HCT116 (cell line): ENCODE measurements around the gene C10orf88. TPM values are rescaled to one million over a fixed set of nuclear protein-coding genes. Genes with fewer than 3 reads are reported as not detected.
A peak's percentile ranks its signal among the peaks of the same experiment; 100 is the strongest.

ENCODE experiments used
- ATAC-seq: fragments of 200-7000 bp; cut with Tn5 transposase; 2 replicates; pipeline ENCODE4 v1.9.1; 2020; ENCODE audit warnings: mild to moderate bottlenecking, moderate library complexity
- BruUV-seq: library from RNA; stranded (reverse); fragments of 400-500 nt; replicated peaks from 2 replicates; lab custom pipeline; 2021; lab: Mats Ljungman, UMichigan
- CTCF ChIA-PET: fragments of 300-600 bp; sonication (Branson Sonifier 250); formaldehyde crosslinking; loops from one replicate; lab custom pipeline; 2021; ENCODE audit warnings: antibody characterized with exemption; lab: Charles Lee
- POLR2A ChIA-PET: fragments of 300-600, 350-600 bp; sonication (Branson Sonifier 250); formaldehyde crosslinking; loops from one replicate; lab custom pipeline; 2021; ENCODE audit warnings: antibody characterized with exemption; lab: Charles Lee
- RAD21 ChIA-PET, 2 experiments: fragments of 300-600 bp; sonication (Branson Sonifier 250); formaldehyde crosslinking; loops; one replicate each; lab custom pipeline; 2023; ENCODE audit warnings: low total read pairs in 2 of 2; ENCODE audit not compliant: uncharacterized antibody in 2 of 2, unreplicated experiment in 2 of 2, low non-redundant PET in 1 of 2; lab: Charles Lee
- DNase-seq: peaks from one replicate; pipeline ENCODE4 v3.0.0-alpha.2; 2010; ENCODE audit warnings: low read depth, low spot score
- H2AFZ ChIP-seq: fragments of 200-600 bp; shearing (Covaris generic), sonication (generic); 2 replicates; pipeline ENCODE4 v1.6.1; 2017; ENCODE audit warnings: low read depth, mixed run types, mixed read lengths, antibody characterized with exemption, low read length; ENCODE audit not compliant: poor library complexity, severe bottlenecking
- H3K27ac ChIP-seq: 2 replicates; pipeline ENCODE4 v1.5.1; 2012; ENCODE audit warnings: low read depth, low read length
- H3K27me3 ChIP-seq: fragments of 200-600 bp; sonication (generic); 2 replicates; pipeline ENCODE4 v1.6.1; 2016; ENCODE audit warnings: mixed run types, low read length, mixed read lengths; ENCODE audit not compliant: insufficient read depth
- H3K36me3 ChIP-seq, 2 experiments: fragments of 200-500 bp in 1 of 2; fragments of 200-600 bp in 1 of 2; sonication (Bioruptor generic) in 1 of 2; sonication (generic) in 1 of 2; 2 replicates each; pipeline versions ENCODE4 v1.5.1 to v1.6.1; 2014 to 2016; ENCODE audit warnings: low read length in 2 of 2, inconsistent platforms in 1 of 2, mixed read lengths in 1 of 2, mixed run types in 1 of 2; ENCODE audit not compliant: insufficient read depth in 2 of 2, control insufficient read depth in 1 of 2
- H3K4me1 ChIP-seq, 2 experiments: fragments of 200-600 bp in 1 of 2; sonication (generic) in 1 of 2; 2 replicates each; pipeline versions ENCODE4 v1.5.1 to v1.6.1; 2012 to 2017; ENCODE audit warnings: low read length in 2 of 2, inconsistent platforms in 1 of 2, mild to moderate bottlenecking in 1 of 2, mixed read lengths in 1 of 2, mixed run types in 1 of 2, moderate library complexity in 1 of 2; ENCODE audit not compliant: insufficient read depth in 2 of 2, control insufficient read depth in 1 of 2
- H3K4me2 ChIP-seq: fragments of 200-600 bp; sonication (generic); 2 replicates; pipeline ENCODE4 v1.6.1; 2017; ENCODE audit warnings: mixed run types, low read length, mixed read lengths
- H3K4me3 ChIP-seq, 2 experiments: fragments of 200-600 bp in 1 of 2; sonication (generic) in 1 of 2; replicated peaks in 1 of 2; 2 replicates each; pipeline ENCODE4 v1.5.1; 2011 to 2016; ENCODE audit warnings: low read length in 2 of 2, control low read depth in 1 of 2, low read depth in 1 of 2, mild to moderate bottlenecking in 1 of 2, mixed read lengths in 1 of 2, mixed run types in 1 of 2
- H3K79me2 ChIP-seq: fragments of 200-600 bp; sonication (generic); 2 replicates; pipeline ENCODE4 v1.6.1; 2017; ENCODE audit warnings: mild to moderate bottlenecking, mixed run types, low read length, moderate library complexity, mixed read lengths; ENCODE audit not compliant: insufficient read depth
- H3K9ac ChIP-seq: fragments of 200-600 bp; sonication (generic); 2 replicates; pipeline ENCODE4 v1.6.1; 2016; ENCODE audit warnings: low read length, mixed read lengths
- H3K9me2 ChIP-seq: fragments of 200-600 bp; sonication (generic), shearing (Covaris generic); 2 replicates; pipeline ENCODE4 v1.6.1; 2017; ENCODE audit warnings: mixed run types, mild to moderate bottlenecking, moderate library complexity; ENCODE audit not compliant: insufficient read depth
- H3K9me3 ChIP-seq, 2 experiments: fragments of 200-500 bp in 1 of 2; fragments of 200-600 bp in 1 of 2; sonication (Bioruptor generic) in 1 of 2; sonication (generic) in 1 of 2; 2 replicates each; pipeline ENCODE4 v1.6.1; 2014 to 2017; ENCODE audit warnings: low read length in 2 of 2, mixed read lengths in 2 of 2, inconsistent platforms in 1 of 2, low read depth in 1 of 2, mild to moderate bottlenecking in 1 of 2, mixed run types in 1 of 2, moderate library complexity in 1 of 2; ENCODE audit not compliant: control insufficient read depth in 1 of 2, insufficient read depth in 1 of 2
- H4K20me1 ChIP-seq: fragments of 200-600 bp; sonication (generic), shearing (Covaris generic); 2 replicates; pipeline ENCODE4 v1.6.1; 2017; ENCODE audit warnings: mixed run types, mild to moderate bottlenecking, moderate library complexity; ENCODE audit not compliant: insufficient read depth
- ATF3 ChIP-seq: IDR thresholded peaks from 2 replicates; pipeline ENCODE4 v1.6.1; 2012
- CTCF ChIP-seq, 3 experiments: fragments of 200-600 bp in 1 of 3; sonication (generic) in 1 of 3; IDR thresholded peaks in 2 of 3; conservative IDR thresholded peaks in 1 of 3; 2 replicates each; pipeline ENCODE4 v1.5.1; 2012 to 2017; ENCODE audit warnings: low read depth in 2 of 3, low read length in 2 of 3, antibody characterized with exemption in 1 of 3, borderline replicate concordance in 1 of 3, control low read depth in 1 of 3, mild to moderate bottlenecking in 1 of 3, mixed read lengths in 1 of 3, mixed run types in 1 of 3, moderate library complexity in 1 of 3; ENCODE audit not compliant: insufficient read depth in 1 of 3
- EZH2 ChIP-seq: fragments of 200-600 bp; sonication (generic); IDR thresholded peaks from 2 replicates; pipeline ENCODE4 v1.6.1; 2017; ENCODE audit warnings: antibody characterized with exemption, mixed run types
- EZH2phosphoT487 ChIP-seq: fragments of 200-600 bp; IDR thresholded peaks from 2 replicates; pipeline ENCODE4 v1.6.1; 2018; ENCODE audit warnings: antibody characterized with exemption, borderline replicate concordance
- POLR2A ChIP-seq: IDR thresholded peaks from 2 replicates; pipeline ENCODE4 v1.7.0; 2011; ENCODE audit warnings: borderline replicate concordance; ENCODE audit not compliant: insufficient read depth, insufficient read length; ENCODE audit errors: extremely low read depth
- RAD21 ChIP-seq: IDR thresholded peaks from 2 replicates; pipeline ENCODE4 v1.6.1; 2012; ENCODE audit warnings: low read depth, mild to moderate bottlenecking
- TCF7L2 ChIP-seq: IDR thresholded peaks from 2 replicates; pipeline ENCODE4 v1.7.0; 2011; ENCODE audit warnings: borderline replicate concordance, inconsistent platforms; ENCODE audit not compliant: insufficient read depth, insufficient read length; ENCODE audit errors: extremely low read depth
- YY1 ChIP-seq: IDR thresholded peaks from 2 replicates; pipeline ENCODE4 v1.6.1; 2011; ENCODE audit warnings: low read length, low read depth, moderate library complexity, mild to moderate bottlenecking; ENCODE audit not compliant: insufficient replicate concordance; ENCODE audit errors: extremely low read depth
- intact Hi-C: fragments of 100-400 bp; cut with micrococcal nuclease; formaldehyde crosslinking; loops from 2 replicates; pipeline ENCODE4 v1.10.0; 2022
- total RNA-seq: library from RNA; stranded (reverse); gene quantifications from one replicate; pipeline ENCODE4 v1.2.1, GENCODE V29; 2021; ENCODE audit not compliant: unreplicated experiment

The C10orf88 gene
- total RNA-seq, 1 experiment from 2014 or later = 16.2 TPM

- intact Hi-C loops = no loop called here
- peak; percentile 25; the same call in 1 of the 2 replicates for ATAC-seq
- ChIA-PET CTCF (interaction anchor here (1.1 to 2.0 kb wide), 6 partner anchors 10 to 592 kb away, joined by 3 to 12 read pairs (median 6); partner anchors contain the start of gene C10orf88), RAD21 (no interaction called here), POLR2A (interaction anchor here (1.0 kb wide), 2 partner anchors 11 to 19 kb away, joined by 3 to 4 read pairs; no protein-coding TSS in a partner anchor)
- Histone ChIP-seq H3K27ac (no peak overlapping the region), H3K4me3 (peak overlapping the region; percentile 29 to 31; a peak in 3 of 4 replicates), H3K9ac (no peak overlapping the region; the same call in 1 of the 2 replicates), H3K9me2 (no peaks in the 10 kb centered on the region), H3K4me2 (peak overlapping the region; percentile 84), H3K79me2 (no peaks in the 10 kb centered on the region), H3K36me3 (no peaks in the 10 kb centered on the region), H3K4me1 (peaks cover 8 to 16% of the 10 kb centered on the region in 2 experiments; a peak in 3 of 4 replicates), H2AFZ (peak overlapping the region; percentile 88), H4K20me1 (no peaks in the 10 kb centered on the region), H3K9me3 (no peaks in the 10 kb centered on the region), H3K27me3 (no peaks in the 10 kb centered on the region)
- TSS peak; percentile 75 for BruUV-seq
- peak; percentile 34 for DNase-seq
- TF ChIP-seq YY1 (no peak), POLR2A (no peak), TCF7L2 (no peak), EZH2 (no peak), RAD21 (peak; percentile 14; the same call in 1 of the 2 replicates), CTCF (IDR thresholded peaks at IDR 0.05 in 2 of 3, conservative IDR thresholded peaks at IDR 0.05 in 1 of 3; ENCODE audit: borderline replicate concordance in 1 of 3, insufficient read depth in 1 of 3, low read depth in 2 of 3, low read length in 2 of 3) (peak in 2 of 3 experiments; percentile 44 to 55; a peak in 4 of 6 replicates), ATF3 (no peak), EZH2phosphoT487 (no peak)
Observed at GRCh38 chr10:122981066-122981464, 27.0 kb upstream of the C10orf88 start.
